ENCODE results near the gene TRIM10.

The TRIM10 gene

DNA sequence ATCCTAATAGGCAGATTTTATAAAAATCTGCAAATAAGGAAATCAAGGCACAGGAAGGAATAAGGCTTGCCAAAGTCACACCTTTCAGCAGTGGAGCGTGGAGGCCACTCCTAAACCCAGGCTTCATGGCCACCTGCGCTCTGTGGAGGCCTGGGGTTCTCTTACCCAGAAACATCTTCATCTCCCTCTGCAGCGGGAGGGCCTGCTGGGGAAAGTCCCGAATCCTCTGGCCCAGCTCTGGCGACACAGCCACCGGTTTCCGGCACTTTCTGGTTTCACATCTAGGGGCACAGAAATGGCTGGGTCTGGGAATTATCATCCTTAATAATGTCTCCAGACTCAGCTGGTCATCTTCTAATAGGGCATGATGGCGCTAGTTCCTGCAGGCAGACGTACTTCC, 4.2 kb downstream of the TRIM10 start:
- H3K27ac ChIP-seq: no peak overlapping the region

DNA sequence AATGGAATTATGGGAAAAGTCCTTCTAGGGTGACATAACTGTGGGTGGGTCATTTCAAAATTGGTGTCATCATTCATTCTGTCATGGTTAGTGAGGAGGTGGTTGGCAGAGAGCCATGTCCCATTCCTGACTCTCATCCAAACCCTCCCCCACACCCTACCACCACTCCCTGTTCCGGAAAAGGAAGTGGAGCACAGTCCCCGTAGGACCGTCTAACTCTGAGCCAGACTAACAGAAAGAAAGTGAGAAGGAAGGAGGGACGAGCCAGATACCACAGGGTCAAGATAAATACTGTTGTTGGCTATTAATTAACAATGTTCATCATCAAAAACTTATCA, 4.8 kb downstream of the TRIM10 start:
- no peak overlapping the region for H3K27ac ChIP-seq
- TF ChIP-seq, protein P1, sequence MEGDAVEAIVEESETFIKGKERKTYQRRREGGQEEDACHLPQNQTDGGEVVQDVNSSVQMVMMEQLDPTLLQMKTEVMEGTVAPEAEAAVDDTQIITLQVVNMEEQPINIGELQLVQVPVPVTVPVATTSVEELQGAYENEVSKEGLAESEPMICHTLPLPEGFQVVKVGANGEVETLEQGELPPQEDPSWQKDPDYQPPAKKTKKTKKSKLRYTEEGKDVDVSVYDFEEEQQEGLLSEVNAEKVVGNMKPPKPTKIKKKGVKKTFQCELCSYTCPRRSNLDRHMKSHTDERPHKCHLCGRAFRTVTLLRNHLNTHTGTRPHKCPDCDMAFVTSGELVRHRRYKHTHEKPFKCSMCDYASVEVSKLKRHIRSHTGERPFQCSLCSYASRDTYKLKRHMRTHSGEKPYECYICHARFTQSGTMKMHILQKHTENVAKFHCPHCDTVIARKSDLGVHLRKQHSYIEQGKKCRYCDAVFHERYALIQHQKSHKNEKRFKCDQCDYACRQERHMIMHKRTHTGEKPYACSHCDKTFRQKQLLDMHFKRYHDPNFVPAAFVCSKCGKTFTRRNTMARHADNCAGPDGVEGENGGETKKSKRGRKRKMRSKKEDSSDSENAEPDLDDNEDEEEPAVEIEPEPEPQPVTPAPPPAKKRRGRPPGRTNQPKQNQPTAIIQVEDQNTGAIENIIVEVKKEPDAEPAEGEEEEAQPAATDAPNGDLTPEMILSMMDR (conservative IDR thresholded peaks at IDR 0.05): no peak

More for the DNA sequence above, 4.2 kb downstream of the TRIM10 start:
- TF ChIP-seq, protein P1 (conservative IDR thresholded peaks at IDR 0.05): no peak

DNA sequence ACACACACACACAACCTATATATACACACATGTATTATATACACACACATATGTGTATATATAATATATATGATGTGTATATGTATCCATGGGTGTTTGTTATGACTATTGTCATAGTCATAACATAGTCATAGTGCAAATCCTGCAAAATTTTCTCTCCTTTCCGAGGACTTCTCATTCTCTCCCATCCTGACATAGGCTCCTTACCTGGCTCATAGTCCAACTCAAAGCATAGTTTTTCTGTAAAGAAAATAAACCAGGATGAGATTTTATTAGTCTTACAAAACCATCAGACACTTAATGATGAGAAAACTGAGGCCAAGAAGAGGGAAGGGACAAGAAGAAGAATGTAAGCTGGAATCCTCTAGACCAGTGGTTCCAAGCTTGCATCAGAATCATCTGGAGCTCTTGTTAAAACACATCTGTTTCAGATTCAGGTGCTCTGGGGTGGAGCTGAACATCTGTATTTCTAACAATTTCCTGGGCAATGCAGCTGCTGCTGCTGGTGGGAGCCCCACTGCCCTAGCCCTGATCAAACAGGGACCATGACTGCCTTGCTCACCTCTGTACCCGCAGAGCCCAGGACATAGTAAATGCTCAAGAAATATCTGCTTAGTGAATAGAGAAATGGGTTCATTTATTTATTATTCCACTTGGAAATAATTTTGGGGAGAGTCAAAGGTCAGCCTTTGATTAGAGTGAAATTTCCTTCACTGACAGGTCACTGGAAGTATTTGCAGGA, 5.3 kb downstream of the TRIM10 start:
- TF ChIP-seq, protein P1 (conservative IDR thresholded peaks at IDR 0.05): no peak
- H3K27ac ChIP-seq: no peak overlapping the region

DNA sequence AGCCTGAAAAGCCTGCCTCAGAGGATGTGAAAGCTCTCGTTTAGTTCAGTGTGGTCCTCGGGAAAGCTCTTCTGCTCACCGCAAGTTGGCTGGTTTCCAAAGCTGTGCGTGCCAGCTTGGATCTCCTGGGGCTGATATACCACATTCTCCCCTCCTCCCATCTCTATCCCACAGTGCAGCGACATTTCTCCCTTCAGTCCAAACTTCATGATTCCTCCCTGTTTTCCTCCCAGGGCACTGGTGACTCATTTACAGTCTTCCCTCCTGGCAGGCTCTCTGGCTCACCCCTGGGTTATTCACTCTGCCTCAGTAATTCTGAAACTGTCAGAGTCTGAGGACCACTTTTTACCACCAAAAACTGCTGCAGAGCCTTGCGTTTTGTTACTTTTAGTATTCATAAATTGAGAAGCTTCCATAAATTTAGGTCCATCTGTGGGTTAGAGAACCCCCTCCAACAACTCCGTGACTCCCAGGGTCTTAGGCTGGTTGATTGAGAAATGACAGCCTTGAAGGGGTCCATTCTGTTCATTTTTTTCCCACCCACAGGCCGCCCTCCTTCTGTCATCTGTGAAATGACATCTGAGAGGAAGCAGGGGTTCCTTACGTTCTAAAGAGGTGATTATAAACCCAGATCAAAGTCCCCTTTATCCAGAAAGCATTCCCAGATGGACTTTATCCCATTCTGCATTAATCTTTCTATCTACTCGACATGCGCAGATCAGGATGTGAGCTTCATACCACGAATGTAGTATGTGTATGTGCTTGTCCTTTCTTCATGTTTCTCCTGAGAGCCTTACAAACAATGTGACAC, 6.1 kb downstream of the TRIM10 start:
- TF ChIP-seq, protein P1 (conservative IDR thresholded peaks at IDR 0.05): no peak
- H3K27ac ChIP-seq: no peak overlapping the region

DNA sequence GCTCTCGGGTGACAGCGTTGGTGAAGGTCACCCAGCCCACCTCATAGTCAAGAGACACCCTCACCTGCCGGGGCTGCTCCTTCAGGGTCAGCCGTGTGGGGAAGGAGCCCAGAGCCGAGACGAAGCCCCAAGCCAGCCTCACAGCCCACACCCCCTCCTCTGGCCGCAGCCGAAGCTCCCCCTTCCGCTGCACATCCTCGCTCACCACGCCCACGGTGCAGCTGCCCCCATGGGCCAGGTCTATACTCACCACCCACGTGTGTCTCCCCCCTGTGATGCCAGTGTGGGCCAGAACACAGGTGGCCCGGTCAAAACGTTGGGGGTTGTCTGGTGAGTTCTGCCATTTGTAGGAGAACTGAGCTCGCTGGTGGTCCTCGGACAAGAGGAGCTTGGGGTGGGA, 7.0 kb downstream of the TRIM10 start:
- TF ChIP-seq, protein P1 (conservative IDR thresholded peaks at IDR 0.05): no peak
- no peak overlapping the region for H3K27ac ChIP-seq

DNA sequence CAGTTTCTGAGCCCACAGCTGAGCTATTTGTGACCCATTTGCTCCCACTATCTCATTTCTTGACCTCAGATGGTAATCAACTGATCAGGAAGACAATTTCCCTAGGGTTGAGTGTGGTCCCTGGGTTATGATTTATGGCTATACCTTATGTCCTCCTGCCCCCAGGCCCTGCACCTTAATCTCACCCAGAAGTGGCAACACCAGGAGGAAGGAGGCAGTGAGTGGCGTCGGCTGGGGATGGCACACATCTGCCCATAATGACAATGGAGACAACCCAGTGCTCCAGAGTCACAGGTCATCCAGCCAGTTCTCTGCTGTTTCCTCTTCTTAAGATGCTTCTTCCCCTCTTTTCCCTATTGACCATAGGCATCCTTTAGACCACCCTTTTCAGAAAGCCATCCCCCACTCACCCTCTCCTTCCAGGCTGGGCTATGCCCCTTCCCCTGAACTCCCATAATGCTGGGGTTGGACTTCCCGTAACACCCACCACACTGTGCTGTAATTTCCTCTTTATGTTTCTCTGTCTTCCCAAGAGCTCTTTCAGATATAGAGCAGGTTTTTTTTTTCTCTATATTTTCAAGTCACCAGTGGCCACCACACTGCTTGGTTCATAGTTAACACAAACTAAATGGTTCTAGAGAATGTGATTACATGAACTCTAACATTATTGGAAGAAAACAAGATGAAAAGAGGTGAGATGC, 8.0 kb downstream of the TRIM10 start:
- TF ChIP-seq, protein P1 (conservative IDR thresholded peaks at IDR 0.05): no peak
- no peak overlapping the region for H3K27ac ChIP-seq

DNA sequence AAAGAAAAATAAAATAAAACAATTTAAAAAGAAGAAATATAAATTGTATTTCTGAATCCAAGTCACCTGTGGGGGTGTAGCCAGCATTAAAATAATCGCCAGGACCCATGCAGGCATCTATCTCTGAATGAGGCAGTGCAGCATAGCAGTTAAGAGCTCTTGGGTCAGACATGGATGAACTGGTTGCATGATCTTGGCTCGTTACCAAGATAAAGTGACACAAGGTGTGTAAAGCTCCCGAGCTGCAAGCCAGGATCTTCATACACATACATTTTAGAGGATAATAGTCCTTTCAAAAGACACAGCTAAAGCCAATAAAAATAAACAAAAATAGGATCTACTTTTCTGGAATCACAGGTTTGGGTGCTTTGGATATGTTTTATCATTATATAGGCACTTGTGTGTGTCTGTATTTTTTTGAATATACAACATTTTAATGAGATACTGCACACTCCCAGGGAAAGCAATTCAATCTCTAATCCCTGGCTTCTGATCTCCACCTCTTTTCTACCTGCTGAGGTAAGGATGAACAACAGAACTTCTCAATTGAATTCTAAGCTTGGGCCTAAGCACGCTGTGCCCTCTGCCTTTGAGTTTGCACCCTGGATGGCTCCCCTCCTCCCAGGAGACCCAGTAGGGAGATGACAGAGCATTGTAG, 8.9 kb downstream of the TRIM10 start:
- no peak overlapping the region for H3K27ac ChIP-seq
- TF ChIP-seq, protein P1 (conservative IDR thresholded peaks at IDR 0.05): no peak

Data from VCaP (cell line).